ENCODE data around the gene IL23R. TPM values are rescaled to one million over a fixed set of nuclear protein-coding genes. Genes with fewer than 3 reads are reported as not detected.

Gene IL23R
- total RNA-seq, 1 experiment from 2014 or later = not detected

GRCh38 chr1:67250051-67250653 is 83.9 kb downstream of the IL23R start:
- DNase-seq (ENCODE audit: low read depth in 1 of 2, low spot score in 2 of 2) = no peak
- Histone ChIP-seq H3K4me3 (no peak overlapping the region), H3K9me3 (replicated peaks) (no peaks in the 10 kb centered on the region), H3K36me3 (no peaks in the 10 kb centered on the region), H3K27me3 (replicated peaks) (no peaks in the 10 kb centered on the region), H3K27ac (no peak overlapping the region), H3K4me1 (replicated peaks) (no peaks in the 10 kb centered on the region)

GRCh38 chr1:67256291-67257172 is 90.3 kb downstream of the IL23R start:
- no peaks in the 10 kb centered on the region for H3K36me3 ChIP-seq
- H3K4me3 ChIP-seq = no peak overlapping the region
- H3K9me3 ChIP-seq (replicated peaks) = no peaks in the 10 kb centered on the region
- no peak overlapping the region for H3K27ac ChIP-seq
- no peak for DNase-seq (ENCODE audit: low read depth in 1 of 2, low spot score in 2 of 2)
- H3K4me1 ChIP-seq (replicated peaks) = no peaks in the 10 kb centered on the region
- no peaks in the 10 kb centered on the region for H3K27me3 ChIP-seq (replicated peaks)

GRCh38 chr1:67257173-67257535 is 90.9 kb downstream of the IL23R start:
- Histone ChIP-seq H3K4me1 (replicated peaks) (no peaks in the 10 kb centered on the region), H3K9me3 (replicated peaks) (no peaks in the 10 kb centered on the region), H3K27me3 (replicated peaks) (no peaks in the 10 kb centered on the region), H3K27ac (no peak overlapping the region), H3K4me3 (no peak overlapping the region), H3K36me3 (no peaks in the 10 kb centered on the region)
- no peak for DNase-seq (ENCODE audit: low read depth in 1 of 2, low spot score in 2 of 2)

GRCh38 chr1:67261680-67262079 is 95.4 kb downstream of the IL23R start:
- Histone ChIP-seq H3K4me1 (replicated peaks) (no peaks in the 10 kb centered on the region), H3K27me3 (replicated peaks) (no peaks in the 10 kb centered on the region), H3K9me3 (replicated peaks) (no peaks in the 10 kb centered on the region), H3K27ac (no peak overlapping the region), H3K4me3 (no peak overlapping the region), H3K36me3 (no peaks in the 10 kb centered on the region)
- DNase-seq (ENCODE audit: low read depth in 1 of 2, low spot score in 2 of 2) = no peak

- Histone ChIP-seq H3K9me3 (replicated peaks) (no peaks in the 10 kb centered on the region), H3K27ac (no peak overlapping the region), H3K36me3 (no peaks in the 10 kb centered on the region), H3K4me1 (replicated peaks) (no peaks in the 10 kb centered on the region), H3K4me3 (no peak overlapping the region), H3K27me3 (replicated peaks) (no peaks in the 10 kb centered on the region)
- no peak for DNase-seq (ENCODE audit: low read depth in 1 of 2, low spot score in 2 of 2)
These were observed 96.5 kb downstream of the IL23R start for GRCh38 chr1:67262735-67263134.

- Histone ChIP-seq H3K4me3 (no peak overlapping the region), H3K27me3 (replicated peaks) (no peaks in the 10 kb centered on the region), H3K36me3 (no peaks in the 10 kb centered on the region), H3K4me1 (replicated peaks) (no peaks in the 10 kb centered on the region), H3K9me3 (replicated peaks) (no peaks in the 10 kb centered on the region), H3K27ac (no peak overlapping the region)
- no peak for DNase-seq (ENCODE audit: low read depth in 1 of 2, low spot score in 2 of 2)
These were observed 97.9 kb downstream of the IL23R start for GRCh38 chr1:67264152-67264551.

- Histone ChIP-seq H3K27me3 (replicated peaks) (no peaks in the 10 kb centered on the region), H3K9me3 (replicated peaks) (no peaks in the 10 kb centered on the region), H3K27ac (no peak overlapping the region), H3K4me3 (no peak overlapping the region), H3K4me1 (replicated peaks) (no peaks in the 10 kb centered on the region), H3K36me3 (no peaks in the 10 kb centered on the region)
- DNase-seq (ENCODE audit: low read depth in 1 of 2, low spot score in 2 of 2) = no peak
These were observed 98.6 kb downstream of the IL23R start for GRCh38 chr1:67264899-67265298.

GRCh38 chr1:67269061-67269460 is 102.8 kb downstream of the IL23R start:
- no peaks in the 10 kb centered on the region for H3K27me3 ChIP-seq (replicated peaks)
- no peak overlapping the region for H3K4me3 ChIP-seq
- no peaks in the 10 kb centered on the region for H3K4me1 ChIP-seq (replicated peaks)
- no peaks in the 10 kb centered on the region for H3K9me3 ChIP-seq (replicated peaks)
- no peak for DNase-seq (ENCODE audit: low read depth in 1 of 2, low spot score in 2 of 2)
- no peaks in the 10 kb centered on the region for H3K36me3 ChIP-seq
- no peak overlapping the region for H3K27ac ChIP-seq

- no peak overlapping the region for H3K27ac ChIP-seq
- H3K27me3 ChIP-seq (replicated peaks) = no peaks in the 10 kb centered on the region
- H3K9me3 ChIP-seq (replicated peaks) = no peaks in the 10 kb centered on the region
These were observed 104.3 kb downstream of the IL23R start for GRCh38 chr1:67270541-67270940.

GRCh38 chr1:67273591-67273990 is 107.3 kb downstream of the IL23R start:
- Histone ChIP-seq H3K4me1 (replicated peaks) (no peaks in the 10 kb centered on the region), H3K9me3 (replicated peaks) (no peaks in the 10 kb centered on the region), H3K27ac (no peak overlapping the region), H3K4me3 (no peak overlapping the region), H3K27me3 (replicated peaks) (no peaks in the 10 kb centered on the region), H3K36me3 (no peaks in the 10 kb centered on the region)
- no peak for DNase-seq (ENCODE audit: low read depth in 1 of 2, low spot score in 2 of 2)

More at GRCh38 chr1:67270541-67270940, 104.3 kb downstream of the IL23R start:
- no peak for DNase-seq (ENCODE audit: low read depth in 1 of 2, low spot score in 2 of 2)
- H3K4me3 ChIP-seq = no peak overlapping the region
- no peaks in the 10 kb centered on the region for H3K36me3 ChIP-seq
- H3K4me1 ChIP-seq (replicated peaks) = no peaks in the 10 kb centered on the region

- no peak for DNase-seq (ENCODE audit: low read depth in 1 of 2, low spot score in 2 of 2)
- Histone ChIP-seq H3K4me3 (no peak overlapping the region), H3K27me3 (replicated peaks) (no peaks in the 10 kb centered on the region), H3K36me3 (no peaks in the 10 kb centered on the region), H3K4me1 (replicated peaks) (no peaks in the 10 kb centered on the region), H3K9me3 (replicated peaks) (no peaks in the 10 kb centered on the region), H3K27ac (no peak overlapping the region)
These were observed 108.5 kb downstream of the IL23R start for GRCh38 chr1:67274623-67275325.

- 0 out of 2 replicates have a peak, but pooled peaks cover 4% of the 10 kb centered on the region for H3K27me3 ChIP-seq (replicated peaks)
- H3K9me3 ChIP-seq (replicated peaks) = no peaks in the 10 kb centered on the region
- no peak overlapping the region for H3K4me3 ChIP-seq
- no peak overlapping the region for H3K27ac ChIP-seq
- H3K36me3 ChIP-seq = no peaks in the 10 kb centered on the region
- no peak for DNase-seq (ENCODE audit: low read depth in 1 of 2, low spot score in 2 of 2)
- no peaks in the 10 kb centered on the region for H3K4me1 ChIP-seq (replicated peaks)
These were observed 114.4 kb downstream of the IL23R start for GRCh38 chr1:67280696-67281095.

- no peak overlapping the region for H3K27ac ChIP-seq
These were observed 115.0 kb downstream of the IL23R start for GRCh38 chr1:67281244-67281643.

More at GRCh38 chr1:67281244-67281643, 115.0 kb downstream of the IL23R start:
- DNase-seq (ENCODE audit: low read depth in 1 of 2, low spot score in 2 of 2) = no peak
- Histone ChIP-seq H3K27me3 (replicated peaks) (0 out of 2 replicates have a peak, but pooled peaks cover 4% of the 10 kb centered on the region), H3K4me1 (replicated peaks) (no peaks in the 10 kb centered on the region), H3K36me3 (no peaks in the 10 kb centered on the region), H3K4me3 (no peak overlapping the region), H3K9me3 (replicated peaks) (no peaks in the 10 kb centered on the region)

All from SJSA1 (cell line).